HG03196 (cell line): ENCODE measurements around the gene ZNF329.
"Not testable (repeated sequence)": the region's sequence is repeated elsewhere in the genome, so short reads cannot be mapped to it uniquely, and the experiment has no call there.

Source experiments
- ATAC-seq: cut with Tn5 transposase; IDR thresholded peaks from one replicate; pipeline ENCODE4 v1.9.1; 2021; ENCODE audit not compliant: unreplicated experiment

ZNF329 gene

GRCh38 chr19:58150328-58150921 is at the start of gene ZNF329:
ZNF329 (minus strand) TSS chr19:58150789; CDS start chr19:58129503, 21,286 bp downstream.
- ATAC-seq, result peak; percentile 65

DNA sequence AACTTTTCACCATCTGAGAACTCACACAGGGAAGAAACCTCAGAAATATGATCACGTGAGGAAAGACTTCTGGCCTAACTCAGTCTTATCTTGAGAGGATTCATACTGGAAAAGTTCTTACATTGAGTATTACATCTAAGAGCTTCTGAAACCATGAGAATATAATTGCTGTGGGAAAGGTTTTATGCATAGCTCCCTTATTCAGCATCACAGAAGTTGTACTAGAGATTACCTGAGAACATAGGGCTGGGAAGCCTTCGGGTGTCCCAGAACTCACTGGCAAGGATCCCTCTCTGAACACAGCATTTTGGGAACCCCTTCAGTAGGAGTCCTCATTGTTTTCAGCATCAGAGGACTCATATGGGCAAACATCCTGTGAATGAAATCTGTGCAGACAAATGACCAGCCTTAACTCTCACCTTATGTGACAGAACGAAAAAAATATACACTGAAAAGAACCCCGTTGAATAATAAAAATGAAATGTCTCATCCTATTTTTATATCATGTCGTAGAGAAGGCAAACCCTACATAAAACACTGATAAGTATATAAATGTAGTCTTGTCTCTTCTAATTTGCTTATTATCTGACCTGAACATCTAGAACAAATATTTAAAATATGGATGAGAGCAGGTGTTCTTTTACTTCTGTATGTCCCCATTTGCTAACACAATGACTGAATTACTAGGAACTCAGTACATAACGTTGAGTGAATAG is 46.5 kb upstream of the ZNF329 start:
- ATAC-seq, result no peak

DNA sequence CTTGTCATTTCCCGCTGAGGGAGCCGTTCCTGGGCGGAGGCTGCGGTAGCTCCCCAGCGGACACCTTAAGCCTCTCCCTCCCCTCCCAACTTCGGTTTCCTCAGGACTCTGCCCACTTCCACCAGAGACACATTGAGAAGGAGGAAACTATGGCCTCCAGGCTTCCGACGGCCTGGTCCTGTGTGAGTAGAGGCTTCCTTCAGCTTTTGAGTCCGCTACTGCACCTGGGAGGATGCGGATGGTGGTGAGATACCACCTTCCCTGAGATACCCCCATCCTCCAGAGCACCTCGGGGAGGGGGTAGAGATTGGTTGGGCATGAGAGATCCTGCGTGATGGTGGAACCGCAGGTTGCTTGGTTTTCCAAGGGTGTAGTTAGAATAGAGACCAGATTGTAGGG is 33.2 kb upstream of the ZNF329 start:
- no peak for ATAC-seq

DNA sequence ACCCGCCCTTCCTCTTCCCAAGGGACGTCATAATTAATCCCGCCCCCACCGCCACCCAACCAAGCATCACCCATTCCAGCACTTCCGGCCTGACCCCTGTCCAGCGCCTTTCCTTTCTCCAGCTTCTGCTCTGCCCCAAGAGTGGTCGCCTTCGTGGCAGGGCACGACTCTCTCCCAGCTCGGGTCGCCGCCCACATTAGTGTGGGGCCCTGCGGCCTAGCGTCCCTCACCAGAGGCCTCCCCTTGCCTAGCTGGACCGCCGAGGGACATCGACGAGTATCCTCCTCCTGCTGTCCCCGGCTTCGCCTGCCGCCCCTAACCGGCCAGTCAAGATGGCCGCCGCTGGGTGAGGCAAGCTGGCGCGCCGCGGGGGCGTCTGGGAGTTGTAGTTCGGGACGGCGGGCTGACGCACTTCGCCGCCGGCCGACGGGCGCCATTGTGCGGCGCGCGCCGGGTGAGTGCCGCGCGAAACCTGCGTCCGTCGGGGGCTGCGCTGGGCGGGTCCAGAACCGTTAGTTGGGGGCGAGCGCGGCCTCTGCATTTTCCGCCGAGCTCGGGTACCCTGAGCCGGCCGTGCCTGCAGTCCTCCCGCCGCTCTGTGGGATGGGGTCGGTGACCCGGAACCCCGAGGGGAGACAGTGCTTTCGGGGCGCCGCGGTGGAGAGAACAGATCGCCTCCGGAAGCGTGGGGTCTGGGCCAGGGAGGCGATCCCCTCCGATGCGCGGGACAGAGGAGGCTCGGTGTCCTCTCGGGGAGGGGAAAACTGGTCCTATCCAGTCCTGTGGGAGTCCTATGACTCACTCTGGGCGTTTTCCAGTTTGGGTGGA is 32.6 kb upstream of the ZNF329 start, which contains the start of gene ZNF274:
ZNF274 (plus strand) TSS at position 73 of the 828 bp plus-strand sequence. CDS start 905 bp downstream, outside the sequence.
- ATAC-seq, result peak; percentile 85

DNA sequence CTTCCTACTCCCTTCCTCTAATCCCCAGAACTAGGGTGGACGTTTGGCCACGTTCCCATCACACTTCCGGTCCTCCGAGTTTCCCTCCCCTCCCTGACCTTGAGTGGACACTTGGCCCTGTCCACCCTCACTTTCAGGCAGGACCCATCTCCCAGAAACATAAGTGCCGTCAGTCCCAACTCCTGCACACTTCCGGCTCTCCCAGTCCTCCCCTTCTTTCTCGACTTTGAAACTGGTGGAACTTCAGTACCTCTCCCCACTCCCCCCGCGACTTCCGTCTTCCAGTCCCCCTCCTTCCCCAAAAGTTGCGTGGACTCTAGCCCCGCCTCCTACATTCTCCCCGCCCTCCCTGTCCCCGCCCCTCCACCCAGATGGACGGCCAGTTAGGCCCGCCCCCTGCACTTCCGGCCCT is 32.0 kb upstream of the ZNF329 start:
- peak; percentile 9 for ATAC-seq

GRCh38 chr19:58181902-58182576 is 31.4 kb upstream of the ZNF329 start:
- no peak for ATAC-seq

- no peak for ATAC-seq
These were observed 20.3 kb upstream of the ZNF329 start for GRCh38 chr19:58170860-58171259.

DNA sequence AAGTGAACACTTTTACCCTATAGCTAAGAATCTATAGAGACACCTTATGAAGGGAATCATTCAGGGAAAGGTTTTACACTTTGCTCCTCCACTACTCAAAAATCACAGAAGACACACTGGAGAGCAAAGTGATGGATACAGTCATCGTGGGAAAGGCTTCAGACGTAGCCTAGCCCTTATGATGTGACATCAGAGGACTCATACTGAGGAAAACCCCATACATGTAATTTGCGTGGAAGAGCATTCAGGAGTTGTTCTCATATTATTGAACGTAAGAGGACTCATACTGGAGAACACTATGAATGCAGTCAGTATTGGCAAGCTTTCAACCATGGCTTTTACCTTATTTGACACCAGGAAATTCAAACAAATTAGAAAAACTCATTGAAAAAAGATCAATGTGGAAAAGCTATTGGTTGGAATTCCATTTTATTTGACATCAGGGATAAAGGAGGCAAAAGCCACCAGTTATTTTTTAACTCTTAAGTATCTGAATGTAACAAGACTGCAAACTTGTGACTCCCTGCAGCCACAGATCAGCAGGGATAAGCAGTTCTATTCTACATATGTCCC is 16.2 kb upstream of the ZNF329 start:
- ATAC-seq, result no peak

DNA sequence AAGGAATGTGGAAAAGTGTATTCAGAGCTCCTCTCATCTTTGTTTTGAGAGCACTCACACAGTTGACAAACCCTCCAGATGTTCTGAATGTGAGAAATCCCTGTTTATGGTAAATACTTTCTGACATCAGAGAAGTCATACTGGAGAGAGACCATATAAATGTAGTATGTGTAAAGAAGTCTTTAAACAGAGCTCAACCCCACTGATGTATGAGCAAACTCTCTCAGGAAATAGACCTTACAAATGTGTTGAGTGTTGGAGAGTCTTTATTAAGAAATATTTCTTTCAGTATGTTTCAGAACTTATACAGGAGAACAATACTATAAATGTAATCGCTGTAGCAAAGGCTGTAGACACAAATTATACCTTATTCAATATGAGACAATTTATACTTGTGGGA is 15.7 kb upstream of the ZNF329 start:
- ATAC-seq, result no peak

DNA sequence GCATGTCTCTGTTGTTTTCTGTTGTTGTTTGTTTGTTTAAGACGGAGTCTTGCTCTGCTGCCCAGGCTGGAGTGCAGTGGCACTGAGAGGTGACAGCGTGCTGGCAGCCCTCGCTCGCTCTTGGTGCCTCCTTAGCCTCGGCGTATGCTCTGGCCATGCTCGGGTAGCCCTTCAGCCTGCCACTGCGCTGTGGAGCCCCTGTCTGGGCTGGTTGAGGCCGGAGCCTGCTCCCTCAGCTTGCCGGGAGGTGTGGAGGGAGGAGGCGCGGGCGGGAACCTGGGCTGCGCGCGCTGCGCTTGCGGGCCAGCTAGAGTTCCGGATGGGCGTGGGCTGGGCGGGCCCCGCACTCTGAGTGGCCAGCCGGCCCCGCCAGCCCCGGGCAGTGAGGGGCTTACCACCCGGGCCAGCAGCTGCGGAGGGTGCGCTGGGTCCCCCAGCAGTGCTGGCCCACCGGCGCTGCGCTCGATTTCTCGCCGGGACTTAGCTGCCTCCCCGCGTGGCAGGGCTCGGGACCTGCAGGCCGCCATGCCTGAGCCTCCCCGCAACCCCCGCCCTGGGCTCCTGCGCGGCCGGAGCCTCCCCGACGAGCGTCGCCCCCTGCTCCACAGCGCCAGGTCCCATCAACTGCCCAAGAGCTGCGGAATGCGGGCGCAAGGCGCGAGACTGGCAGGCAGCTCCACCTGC is 6.6 kb upstream of the ZNF329 start:
- ATAC-seq, result no peak

DNA sequence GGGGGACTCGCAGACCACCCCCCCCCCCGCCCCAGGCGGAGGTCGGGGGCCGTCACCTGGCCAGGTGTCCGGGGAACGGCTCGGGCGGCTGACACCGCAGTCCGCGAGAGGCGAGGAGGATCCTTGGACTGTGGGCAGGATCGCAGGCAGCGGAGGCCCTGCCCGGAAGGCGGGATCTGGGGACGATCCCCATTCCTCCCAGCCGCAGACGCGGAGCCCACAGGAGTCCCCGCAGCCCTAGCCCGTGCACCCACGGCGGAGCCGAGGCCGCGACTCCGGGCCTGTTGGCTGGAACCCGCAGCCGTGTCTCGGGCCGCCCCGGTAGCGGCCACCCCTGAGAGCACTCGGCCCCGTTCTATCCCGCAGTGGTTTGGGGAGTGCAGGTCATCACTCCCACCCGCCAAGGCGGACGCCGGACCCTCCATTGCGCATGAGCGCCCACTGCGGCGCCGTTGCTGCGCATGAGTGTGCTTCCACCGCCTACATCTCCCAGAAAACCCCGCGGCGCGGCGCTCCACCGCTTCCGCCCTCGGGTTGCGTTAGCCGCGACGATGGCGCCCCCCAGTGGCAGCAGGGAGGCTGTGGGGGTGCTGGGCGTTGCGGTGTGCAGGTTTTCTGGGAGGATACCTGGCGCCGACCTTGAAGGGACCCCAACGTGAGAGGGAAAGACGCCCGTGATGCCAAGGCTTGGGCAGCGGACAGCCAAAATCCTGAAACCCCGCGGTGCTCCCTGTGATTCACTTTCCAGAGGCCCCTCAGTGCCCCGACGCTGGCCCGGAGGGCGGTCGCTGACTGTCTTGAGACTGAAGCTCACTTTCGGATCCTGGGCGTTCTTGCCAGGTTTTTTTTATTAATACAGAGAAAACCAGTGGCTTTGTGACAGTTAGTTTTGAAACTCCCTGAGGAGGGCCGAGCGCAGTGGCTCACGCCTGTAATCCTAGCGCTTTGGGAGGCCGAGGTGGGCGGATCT is 4.4 kb upstream of the ZNF329 start:
- peak; percentile 65 for ATAC-seq

DNA sequence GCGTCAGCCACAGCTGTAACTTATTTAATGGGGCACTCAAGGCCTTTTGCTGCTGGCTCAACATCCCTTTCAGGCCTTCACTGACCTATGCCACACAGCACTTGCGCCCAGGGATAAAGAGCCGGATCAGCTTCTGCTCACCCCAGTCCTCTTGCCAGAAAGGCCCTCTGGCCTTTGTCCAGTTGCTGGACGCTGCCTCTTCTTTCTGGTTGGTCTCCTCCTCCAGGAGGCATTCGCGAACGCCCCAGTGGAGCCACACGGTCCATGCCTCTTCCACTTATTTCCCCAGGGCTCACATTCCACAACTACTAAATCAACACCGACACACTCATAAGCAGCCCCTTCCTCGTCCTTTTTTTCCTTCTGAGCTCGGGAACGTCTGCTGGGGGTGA is 3.7 kb upstream of the ZNF329 start:
- no peak for ATAC-seq

DNA sequence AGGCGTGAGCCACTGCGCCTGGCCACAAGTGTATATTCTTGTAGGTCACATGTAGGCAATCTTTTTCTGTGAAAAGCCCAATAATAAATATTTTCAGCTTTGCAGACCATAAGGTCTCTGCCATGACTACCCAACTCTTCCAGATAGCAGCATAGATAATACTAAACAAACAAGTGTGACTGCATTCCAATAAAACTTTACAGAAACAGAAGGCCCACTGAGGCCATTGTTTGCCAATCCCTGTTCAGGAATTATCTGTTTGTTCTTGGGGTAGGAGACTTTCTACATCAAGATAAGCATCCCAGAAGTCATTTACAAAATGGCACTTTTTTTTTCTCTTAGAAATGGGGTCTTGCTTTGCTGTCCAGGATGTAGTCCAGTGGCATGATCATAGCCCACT is 2.8 kb upstream of the ZNF329 start:
- ATAC-seq, result no peak

DNA sequence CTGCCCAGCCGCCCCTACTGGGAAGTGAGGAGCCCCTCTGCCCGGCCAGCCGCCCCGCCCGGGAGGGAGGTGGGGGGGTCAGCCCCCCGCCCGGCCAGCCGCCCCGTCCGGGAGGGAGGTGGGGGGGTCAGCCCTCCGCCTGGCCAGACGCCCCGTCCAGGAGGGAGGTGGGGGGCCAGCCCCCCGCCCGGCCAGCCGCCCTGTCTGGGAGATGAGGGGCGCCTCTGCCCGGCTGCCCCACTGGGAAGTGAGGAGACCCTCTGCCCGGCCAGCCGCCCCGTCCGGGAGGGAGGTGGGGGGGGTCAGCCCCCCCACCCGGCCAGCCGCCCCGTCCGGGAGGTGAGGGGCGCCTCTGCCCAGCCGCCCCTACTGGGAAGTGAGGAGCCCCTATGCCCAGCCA is 3.1 kb downstream of the ZNF329 start:
- not testable (repeated sequence) for ATAC-seq

DNA sequence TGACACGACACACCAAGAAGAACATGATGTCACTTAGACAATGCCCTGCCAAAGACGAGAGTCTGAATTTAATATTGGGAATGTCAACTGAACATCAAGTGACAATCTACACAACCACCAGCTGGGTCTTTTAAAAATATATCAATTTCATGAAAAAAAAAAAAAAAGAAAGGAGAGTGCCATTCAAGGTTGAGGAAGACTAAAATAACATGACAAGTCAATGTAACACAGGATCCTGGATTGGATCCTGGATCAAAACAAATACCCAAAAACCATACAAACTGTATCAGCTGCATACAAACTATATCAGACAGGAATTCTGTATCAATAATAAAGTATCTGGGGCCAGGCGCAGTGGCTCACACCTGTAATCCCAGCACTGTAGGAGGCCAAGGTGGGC is 4.7 kb downstream of the ZNF329 start:
- ATAC-seq, result no peak

GRCh38 chr19:58134244-58134643 is 16.3 kb downstream of the ZNF329 start:
- ATAC-seq, result no peak

GRCh38 chr19:58129284-58129683 is 21.3 kb downstream of the ZNF329 start:
- no peak for ATAC-seq

DNA sequence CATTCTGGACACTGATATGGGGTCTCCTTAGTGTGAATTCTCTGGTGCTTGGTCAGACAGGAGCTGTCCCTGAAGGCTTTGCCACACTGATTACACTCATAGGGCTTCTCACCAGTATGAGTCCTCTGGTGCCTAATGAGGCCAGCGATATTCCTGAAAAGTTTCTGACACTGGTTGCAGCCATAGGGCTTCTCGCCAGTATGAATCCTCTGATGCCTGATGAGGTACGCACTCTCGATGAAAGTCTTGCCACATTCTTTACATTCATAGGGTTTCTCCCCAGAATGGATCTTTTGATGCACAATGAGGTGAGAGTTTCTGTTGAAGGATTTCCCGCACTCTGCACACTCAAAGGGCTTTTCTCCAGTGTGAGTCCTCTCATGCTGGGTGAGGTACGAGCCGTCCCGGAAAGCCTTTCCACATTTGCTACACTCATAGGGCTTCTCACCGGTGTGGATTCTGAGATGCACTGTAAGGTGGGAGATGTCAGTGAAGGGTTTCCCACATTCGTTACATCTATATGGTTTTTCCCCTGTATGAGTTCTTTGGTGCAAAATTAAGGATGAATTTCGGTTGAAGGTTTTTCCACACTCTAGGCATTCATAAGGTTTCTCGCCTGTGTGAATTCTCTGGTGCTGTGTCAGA is 22.4 kb downstream of the ZNF329 start:
- ATAC-seq, result no peak

DNA sequence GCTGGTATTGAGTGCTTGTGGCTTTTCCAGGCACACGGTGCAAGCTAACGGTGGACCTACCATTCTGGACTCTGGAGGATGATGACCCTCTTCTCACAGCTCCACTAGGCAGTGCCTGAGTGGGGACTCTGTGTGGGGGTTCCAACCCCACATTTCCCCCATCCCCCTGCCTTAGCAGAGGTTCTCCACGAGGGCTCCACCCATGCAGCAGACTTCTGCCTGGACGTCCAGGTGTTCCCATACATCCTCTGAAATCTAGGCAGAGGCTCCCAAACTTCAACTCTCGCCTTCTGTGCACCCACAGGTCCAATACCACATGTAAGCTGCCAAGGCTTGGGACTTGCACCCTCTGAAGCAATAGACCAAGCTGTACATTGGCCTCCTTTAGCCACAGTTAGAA is 27.2 kb downstream of the ZNF329 start:
- ATAC-seq, result no peak
